M059J (cell line): ENCODE measurements around the gene SRGAP3. TPM values are rescaled to one million over a fixed set of nuclear protein-coding genes. Genes with fewer than 3 reads are reported as not detected.

Experiments
- DNase-seq: peaks from one replicate; pipeline ENCODE4 v3.0.0-alpha.2; 2012; ENCODE audit warnings: low read depth
- total RNA-seq: library from RNA; depleted of rRNA; stranded (reverse); fragments of >200 nt; shearing (Covaris generic); gene quantifications from 2 replicates; pipeline ENCODE4 v1.2.3, GENCODE V29; 2014

Gene SRGAP3
- total RNA-seq, 1 experiment from 2014 or later = 2.6 TPM

DNA sequence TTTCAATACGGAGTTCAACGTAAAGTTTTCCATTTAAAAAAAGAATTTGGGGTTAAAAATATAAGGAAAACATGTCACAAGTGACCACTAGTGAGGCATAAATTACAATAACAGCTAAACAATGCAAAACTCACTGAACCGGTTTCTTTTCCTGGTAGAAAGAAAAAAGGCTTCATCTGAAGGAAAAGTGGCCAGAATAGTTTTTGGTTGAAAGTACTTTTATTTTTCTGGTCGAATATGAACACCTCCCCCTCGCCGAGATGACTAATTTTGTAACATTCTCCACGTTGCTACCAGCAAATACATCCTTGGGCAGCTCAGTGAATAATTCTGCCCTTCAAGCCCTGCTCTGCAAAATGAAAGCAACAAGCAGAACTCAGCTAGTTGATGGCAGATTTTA lies 3.9 kb upstream of the SRGAP3 start:
- peak; percentile 34 for DNase-seq

DNA sequence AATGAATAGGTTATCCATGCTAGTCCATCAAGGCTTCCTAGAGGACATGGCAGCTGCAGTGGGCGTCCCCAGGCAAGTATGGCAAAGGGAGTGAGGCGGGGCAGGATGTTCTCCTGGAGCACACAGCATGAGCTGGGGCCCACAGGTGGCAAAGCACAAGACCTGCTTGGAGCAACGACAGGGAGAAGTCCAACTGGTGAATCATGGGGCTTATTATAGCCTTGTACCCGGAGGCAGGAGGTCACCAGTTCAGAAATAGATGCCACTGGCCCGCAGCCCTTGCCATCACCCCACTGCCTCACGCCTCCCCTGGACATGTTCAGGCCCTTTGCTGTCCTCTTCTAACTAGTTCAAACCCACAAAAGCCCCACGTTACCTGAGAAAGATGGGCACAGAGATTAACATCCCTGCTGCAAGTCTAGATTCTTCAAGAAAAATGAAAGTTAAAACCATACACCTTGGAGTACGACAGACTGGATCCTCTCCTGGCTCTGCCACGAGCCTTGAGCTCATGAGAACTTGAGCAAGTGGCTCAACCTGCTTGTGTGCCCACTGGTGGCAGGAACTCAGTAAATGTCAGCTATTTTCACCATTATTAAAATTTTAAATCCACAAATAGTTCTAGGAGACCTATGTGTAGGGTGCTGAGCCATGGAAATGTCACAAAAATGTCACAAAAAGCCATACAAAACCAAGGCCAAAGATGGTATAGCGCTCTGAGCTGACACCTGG lies 1.8 kb upstream of the SRGAP3 start:
- DNase-seq = peak; percentile 32

DNA sequence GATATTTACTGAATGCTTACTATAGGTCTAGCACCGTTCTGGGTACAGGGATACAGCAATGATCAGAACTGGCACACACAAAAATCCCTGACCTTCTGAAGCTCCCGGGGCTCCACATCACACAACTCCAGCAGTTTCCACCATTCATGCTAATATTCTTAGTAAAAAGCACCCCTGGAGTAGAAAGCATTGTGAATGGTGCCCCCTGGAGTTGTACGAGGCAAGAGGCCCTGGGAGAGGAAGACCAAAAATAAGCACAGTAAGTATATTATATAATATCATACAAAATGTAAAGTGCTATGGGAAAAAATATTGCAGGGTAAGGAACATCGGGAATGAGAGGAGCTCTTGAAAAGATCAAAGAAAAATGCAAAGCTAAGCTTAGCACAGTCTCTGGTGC lies 790 bp upstream of the SRGAP3 start:
- DNase-seq = no peak

DNA sequence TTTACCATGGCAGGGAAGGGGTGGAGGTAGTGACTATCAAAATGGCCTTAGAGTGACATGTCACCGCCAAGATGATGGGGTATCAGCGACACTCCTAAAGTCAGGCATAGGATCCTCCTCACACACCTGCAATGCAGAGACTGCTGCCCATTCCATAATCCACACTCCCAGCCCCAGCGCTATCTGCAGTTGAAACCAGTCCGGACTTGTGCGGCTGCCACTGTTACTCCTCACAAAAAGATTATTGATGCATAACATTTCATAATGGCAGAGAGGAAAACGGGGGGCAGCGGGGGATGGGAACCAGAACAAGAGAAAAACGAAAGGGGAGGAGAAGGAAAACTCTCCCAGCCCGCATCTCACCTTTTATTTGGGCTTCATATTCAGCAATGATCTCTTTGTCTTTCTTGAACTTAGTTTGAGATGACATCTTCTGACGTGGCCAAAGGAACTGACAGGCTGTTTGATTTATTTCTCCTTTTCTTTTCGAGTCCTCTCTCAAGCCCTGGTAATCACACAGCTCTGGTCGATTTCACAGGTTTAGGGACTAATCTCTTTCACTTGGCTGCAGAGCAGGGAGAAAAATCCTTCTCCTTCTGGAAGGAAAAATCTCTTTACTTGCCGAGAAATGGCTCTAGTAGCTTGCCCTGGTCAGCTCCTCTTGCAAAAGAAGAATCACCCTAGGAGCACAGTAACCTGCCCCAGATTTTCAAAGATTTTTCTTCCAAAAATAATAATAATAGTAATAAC lies 749 bp downstream of the SRGAP3 start:
- DNase-seq = peak; percentile 36

DNA sequence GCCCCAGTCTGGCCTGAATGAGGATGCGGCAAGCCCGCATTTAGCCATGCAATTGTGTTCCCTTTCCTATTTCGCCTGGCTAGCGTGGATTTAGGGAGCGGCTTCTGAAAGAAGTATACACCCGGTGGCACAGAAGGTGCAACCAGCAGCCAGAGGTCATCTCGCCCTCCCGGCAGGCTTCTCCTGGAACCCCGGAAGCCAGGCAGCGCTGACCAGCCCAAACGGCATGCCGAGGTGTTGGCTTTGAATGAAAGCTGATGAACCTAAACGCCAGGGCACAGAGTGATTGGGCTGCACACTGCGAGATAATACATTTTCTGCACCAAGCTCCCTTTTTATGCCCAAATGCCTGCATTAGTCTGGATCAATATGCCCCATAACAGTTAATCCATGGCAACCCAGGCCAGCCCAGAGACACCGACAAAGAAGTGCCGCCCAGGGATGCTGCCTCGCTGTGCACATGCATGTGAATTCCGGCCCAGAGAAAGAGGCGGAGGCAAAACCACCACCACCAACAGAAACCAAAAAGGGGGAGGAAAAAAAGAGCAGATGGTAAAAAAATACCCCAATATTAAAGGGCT lies 1.4 kb downstream of the SRGAP3 start:
- DNase-seq = no peak

DNA sequence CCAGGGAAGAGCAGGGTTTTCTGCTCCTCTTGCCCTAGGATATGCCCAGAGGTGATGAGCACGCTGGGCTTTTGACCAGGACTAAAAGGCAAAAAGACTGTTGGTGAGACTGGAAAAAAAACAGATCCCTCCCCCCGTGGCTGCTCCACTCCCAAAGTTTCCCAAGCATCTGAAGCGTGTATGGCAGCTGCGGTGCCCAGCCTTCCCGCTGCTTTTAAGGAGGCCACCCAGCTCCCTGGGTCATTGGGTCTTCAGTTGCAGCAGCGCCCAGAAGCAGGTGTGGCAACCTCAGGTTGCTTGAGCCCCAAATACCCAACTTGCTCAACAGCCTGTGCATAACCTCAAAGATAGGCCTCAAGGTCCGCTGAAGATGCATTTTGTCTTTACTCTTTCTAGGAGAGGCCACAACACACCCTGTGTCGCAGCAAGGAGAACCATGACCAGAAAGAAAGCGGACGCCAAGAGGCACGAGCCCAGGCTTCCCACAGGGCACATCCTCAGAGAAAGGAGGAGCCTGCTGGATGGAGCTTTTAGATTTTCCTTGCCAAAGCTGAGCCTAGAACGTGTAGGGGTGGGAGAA lies 2.0 kb downstream of the SRGAP3 start:
- no peak for DNase-seq

DNA sequence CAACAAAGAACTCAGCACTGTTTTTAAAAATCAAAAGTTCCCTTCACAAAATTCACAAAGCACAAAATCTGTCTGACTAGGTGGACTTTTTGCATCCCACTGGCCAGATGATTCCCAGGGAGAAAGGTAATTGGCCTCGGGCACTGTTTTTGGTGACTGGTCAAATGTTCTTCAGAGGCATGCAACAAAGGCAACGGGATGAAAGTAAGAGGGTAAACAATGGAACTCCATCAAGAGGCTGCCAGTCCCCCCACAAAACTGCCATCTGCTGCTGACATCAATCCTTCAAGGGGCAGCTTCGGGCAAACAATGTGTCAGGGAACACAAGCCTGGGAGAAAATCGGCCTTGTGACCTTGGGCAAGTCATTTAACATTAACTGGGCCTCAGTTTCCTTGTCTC lies 3.3 kb downstream of the SRGAP3 start:
- DNase-seq = no peak

DNA sequence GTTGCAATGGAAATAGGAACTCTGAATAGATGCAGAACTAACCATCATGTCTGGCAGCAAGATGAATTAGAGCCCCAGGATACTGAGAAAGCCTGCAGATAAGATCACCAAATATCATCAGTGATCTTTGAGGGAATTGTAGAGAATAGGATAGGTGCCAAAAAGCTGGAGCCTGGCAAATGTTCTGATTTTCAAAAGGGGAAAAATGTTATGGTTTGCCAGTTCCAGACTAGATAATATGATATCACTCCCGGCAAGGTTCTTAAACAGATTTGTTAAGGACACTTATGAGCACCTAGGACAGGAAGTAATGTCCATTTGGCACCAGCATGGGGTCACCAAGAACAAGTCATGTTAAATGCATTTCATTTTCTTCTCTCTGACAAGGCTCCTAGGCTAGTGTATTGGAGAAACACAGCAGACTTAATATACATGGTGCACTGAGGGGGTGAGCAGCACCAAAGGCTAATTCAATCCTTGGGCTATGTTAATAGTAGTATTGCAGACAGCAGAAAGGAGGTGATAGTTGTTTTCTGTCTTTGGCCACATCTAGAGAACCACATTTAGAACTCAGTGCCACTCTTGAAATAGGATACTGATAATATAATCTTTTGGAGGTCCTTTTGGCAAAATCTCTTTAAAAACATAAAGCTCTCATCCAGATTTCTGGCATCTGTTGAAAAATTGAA lies 4.8 kb downstream of the SRGAP3 start:
- DNase-seq = no peak

DNA sequence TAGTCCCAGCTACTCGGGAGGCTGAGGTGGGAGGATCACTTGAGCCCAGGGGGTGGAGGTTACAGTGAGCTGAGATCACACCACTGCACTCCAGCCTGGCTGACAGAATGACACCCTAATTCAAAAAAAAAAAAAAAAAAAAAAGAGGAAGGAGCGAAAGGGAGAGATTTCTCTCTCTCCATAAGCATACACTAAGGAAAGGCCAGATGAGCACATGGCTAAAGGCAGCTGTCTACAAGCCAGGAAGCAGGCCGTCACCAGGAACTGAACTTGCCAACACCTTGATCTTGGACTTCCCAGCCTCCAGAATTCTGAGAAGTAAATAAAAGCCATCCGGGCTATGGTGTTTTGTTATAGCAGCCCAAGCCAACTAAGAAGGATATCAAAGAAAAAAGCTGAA lies 7.5 kb downstream of the SRGAP3 start:
- DNase-seq = no peak

DNA sequence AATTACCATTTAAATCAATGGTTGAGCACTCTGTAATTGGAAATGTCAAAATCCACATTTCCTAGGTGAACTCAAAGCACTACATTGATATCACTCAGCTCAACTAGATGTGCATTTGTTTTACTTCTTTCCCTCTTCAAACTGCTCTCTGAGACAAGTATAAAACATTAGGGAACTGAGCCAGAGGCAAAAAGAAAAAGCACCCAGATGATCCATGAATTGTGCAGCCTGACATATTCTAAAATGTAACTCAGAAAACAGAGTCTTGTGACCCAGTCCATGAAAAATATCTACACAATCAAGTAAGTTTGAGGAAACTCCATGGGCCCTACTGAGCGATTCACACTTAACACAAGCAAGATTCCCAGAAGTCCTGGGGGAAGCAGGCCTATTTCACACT lies 9.8 kb downstream of the SRGAP3 start:
- no peak for DNase-seq

DNA sequence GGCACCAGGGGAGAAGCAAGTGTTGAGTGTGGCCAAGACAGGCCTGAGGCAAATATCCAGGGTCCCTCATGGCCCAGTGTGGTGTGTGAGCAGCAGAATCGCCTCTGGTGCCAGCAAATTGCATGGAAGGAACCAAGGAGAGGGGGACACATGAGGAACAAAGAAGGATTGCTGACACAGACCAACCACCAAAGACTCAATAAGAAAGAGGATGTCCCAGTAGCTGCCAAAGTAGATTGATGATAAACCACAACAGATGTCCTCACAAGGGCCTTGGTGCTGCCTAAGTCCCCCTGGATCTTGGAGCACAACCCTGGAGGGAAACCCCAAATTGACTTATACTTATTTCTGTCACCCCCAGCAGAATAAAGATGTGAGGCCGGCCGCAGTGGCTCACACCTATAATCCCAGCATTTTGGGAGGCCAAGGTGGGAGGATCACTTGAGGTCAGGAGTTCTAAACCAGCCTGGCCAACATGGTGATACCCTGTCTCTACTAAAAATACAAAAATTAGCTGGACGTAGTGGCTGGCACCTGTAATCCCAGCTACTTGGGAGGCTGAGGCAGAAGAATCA lies 10.6 kb downstream of the SRGAP3 start:
- no peak for DNase-seq

DNA sequence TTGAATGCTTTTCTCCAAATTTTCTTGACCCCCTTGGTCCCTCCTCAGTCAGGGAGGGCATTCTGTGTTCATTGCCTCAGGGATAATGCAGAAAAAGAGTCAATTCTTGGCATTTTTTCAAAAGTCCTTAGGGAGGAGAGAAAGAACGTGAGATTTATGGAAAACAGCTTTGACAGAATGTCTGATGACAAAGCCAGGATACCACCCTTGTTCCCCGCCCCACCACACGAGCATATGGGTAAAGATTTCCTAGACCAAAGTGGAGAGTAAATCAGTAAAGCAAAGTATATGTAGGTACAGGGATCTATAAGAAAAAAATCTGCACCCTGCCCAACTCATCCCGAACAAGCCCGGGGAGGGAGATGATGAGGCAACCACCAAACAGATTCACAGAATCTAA lies 11.2 kb downstream of the SRGAP3 start:
- no peak for DNase-seq

DNA sequence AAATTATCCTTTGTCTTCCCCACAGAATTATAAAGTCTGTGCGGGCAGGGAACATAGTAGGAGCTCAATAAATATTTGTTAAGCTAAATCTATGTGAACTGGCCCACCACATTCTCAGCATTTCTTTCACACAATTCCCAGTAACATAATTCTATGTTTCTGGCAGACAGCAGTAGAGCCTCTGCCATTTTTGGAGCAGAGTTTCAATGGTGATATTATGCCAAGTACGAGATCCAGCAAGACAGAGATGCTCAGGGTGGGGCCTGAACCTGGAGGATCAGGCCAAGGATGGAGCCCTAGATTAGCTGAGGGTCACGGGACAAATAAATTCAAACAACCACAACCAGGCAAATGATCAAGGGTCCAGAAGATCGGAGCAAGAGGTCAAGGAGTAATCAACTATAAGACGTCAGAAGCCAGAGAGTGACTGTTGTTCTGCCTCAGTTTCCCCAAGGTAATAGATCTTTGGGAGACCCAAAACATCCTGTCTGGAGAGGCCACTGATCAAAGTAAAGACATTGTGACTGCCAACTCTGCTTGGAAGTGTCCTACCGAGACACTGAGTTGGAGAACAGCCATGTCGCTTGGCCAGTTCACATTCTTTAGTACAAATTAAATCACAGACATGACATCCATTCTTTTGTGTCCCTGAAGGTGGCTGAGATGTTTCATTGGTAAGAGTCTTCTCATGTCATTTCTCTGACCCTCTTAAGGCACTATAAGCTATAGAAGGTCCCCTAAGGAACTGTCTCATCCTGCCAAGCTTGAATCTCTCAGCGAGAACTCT lies 15.4 kb downstream of the SRGAP3 start:
- no peak for DNase-seq

DNA sequence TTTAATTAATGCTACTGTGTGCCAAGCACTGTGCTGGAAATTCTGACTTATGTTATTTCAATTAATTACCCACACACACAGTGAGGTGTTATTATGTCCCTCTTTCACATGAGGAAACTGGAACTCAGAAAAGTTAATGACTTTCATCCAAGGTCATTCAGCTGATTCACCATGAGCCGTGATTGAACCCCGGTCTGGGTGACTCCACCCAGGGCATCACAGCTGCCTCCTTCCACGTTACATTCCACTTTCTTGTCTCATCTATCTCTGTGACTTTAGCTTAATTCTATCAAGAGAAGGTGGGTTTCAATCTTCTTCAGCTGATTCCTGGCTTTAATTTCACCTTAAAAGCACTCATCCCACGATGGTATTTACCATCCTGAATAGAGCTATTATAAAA lies 16.3 kb downstream of the SRGAP3 start:
- no peak for DNase-seq

DNA sequence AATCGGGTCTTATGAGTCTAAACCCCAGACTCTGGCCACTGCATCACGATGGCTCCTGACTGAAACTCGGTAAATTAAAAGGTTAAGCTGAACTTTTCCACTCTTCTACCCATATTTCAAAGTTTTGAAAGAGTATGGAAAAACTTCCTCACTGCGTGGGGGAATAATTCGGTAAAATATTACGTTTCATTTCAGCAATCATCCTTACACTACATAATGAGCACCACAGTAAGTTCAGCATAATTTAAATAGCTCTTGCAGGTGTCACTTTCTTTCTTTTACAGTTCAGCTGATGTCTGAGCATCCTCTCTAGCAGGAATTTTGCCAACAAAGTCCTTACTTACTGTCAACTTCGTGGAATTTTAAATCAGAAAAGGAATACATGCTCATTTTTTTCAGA lies 17.5 kb downstream of the SRGAP3 start:
- no peak for DNase-seq

DNA sequence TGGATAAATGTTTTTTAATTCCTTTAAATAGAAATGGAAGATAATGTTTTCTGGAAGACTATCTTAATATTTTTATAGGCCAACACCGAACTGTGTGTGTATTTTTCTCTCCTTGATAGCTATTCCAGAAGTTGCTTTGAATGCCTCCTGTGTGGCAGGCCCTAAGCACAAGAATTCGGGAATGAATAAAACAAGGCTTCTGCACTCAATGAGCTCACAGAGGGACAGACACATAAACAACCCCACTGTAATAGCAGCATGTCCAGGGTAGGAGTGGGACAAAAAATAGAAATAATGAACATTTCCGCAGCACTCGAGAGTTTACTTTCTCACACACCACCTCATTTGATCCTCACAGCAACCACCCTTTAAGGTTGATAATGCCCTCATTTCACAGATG lies 18.0 kb downstream of the SRGAP3 start:
- no peak for DNase-seq

DNA sequence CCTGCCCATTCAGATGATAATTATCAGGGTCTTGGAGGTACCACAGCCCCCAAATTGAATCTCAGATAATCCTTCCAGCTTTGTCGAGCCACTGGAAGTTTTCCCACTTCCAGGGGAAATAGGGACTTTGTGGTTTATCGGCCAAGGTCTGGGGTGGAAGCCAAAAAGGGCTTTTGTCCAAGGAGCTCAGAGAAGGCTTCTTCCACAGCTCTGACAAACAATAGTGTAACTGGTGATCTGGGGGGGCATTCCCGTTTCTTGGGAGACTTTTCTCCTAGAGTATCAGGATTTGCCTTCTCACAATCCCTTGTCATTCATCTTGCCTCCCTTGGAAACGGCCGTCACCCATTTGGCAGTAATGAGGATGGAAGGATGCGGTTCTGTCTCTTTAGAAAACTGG lies 18.4 kb downstream of the SRGAP3 start:
- peak; percentile 57 for DNase-seq

DNA sequence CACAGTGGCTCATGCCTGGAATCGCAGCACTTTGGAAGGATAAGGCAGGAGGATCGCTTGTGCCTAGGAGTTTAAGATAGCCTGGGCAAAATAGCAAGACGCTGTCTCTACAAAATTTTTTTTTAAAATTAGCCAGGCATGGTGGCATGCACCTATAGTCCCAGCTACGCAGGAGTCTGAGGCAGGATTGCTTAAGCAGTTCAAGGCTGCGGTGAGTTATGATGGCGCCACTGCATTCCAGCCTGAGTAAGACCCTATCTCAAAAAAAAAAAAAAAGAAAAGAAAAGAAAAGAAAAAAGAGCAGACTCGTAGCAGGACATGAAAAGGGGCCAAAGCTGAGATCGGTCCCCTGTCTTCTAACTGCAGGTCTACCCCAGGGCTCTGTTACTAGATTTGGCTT lies 18.9 kb downstream of the SRGAP3 start:
- DNase-seq = peak; percentile 53

DNA sequence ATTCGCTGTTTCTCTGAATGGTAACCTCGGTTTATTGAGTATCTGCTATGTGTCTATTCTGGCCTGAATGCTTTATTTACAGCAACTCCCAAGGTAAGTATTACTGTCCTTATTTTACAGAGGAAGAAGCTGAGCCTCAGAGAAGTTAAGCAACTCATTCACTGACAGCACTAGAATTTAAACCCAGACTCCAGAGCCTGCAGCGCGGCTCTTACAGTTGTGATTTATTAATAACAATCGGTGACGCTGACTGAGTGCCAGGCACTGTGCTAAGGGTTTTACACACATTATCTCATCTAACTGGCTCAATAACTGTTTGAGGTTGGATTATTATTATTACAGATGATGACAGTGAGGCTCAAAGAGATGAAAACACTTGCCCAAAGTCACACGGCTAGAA lies 19.6 kb downstream of the SRGAP3 start:
- DNase-seq = no peak

DNA sequence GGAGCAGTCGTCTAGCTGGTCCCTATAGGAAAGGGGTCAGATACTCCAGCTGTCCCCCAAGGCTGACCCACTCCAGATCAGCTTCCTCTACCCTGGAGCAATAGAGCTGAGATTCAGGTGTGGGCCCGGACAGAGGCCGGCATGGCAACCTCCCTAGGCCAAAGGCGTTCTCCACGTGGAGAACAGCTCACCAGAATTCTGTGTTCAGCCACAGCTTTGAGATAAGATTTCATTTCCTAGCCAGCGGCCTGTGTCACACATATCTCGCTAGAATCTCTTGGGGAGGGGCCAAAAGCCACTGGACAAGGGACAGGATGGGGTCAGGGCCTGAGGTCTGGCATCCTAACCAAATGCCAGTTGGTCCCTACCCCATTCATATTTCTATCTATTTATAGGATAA lies 20.1 kb downstream of the SRGAP3 start:
- DNase-seq = peak; percentile 71

DNA sequence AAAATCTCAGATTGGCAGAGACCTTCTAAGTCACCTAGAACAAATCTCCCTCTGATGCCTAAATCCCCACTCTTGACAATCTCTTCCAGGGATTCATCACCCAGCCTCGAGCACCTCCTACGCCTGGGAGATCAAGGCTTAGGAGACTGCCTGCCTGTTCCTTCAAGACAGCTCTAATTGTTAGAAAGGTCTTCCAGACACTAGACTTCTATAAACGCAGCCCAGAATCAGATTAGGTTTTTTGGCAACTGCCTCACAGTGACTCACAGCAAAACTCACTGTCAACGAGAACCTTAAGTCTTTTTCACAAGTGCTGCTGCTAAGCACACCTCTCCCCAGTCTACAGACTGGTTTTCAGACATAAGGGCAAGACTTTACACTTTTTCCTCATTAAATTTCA lies 23.1 kb downstream of the SRGAP3 start:
- peak; percentile 79 for DNase-seq
